ENCODE data around the gene CD37.
A peak's percentile ranks its signal among the peaks of the same experiment; 100 is the strongest.
"Not testable (repeated sequence)": the region's sequence is repeated elsewhere in the genome, so short reads cannot be mapped to it uniquely, and the experiment has no call there.

Gene CD37

GRCh38 chr19:49361438-49362047 lies 26.3 kb downstream of the CD37 start:
- H3K36me3 ChIP-seq (ENCODE audit: control insufficient read depth in 1 of 2, insufficient read depth in 2 of 2, low read length in 2 of 2), result no peaks in the 10 kb centered on the region
- H3K4me1 ChIP-seq (ENCODE audit: control insufficient read depth in 1 of 2, insufficient read depth in 2 of 2, low read length in 2 of 2), result peaks cover 12 to 25% of the 10 kb centered on the region in 2 donors
- H3K4me3 ChIP-seq (ENCODE audit: low read depth in 1 of 2, low read length in 2 of 2), result peak overlapping the region; percentile 72 to 73
- peak overlapping the region; percentile 63 to 73 for H3K9ac ChIP-seq (ENCODE audit: low read depth in 1 of 2, low read length in 2 of 2)
- H3K27ac ChIP-seq (ENCODE audit: low read depth, low read length), result peak overlapping the region; percentile 83
- no peaks in the 10 kb centered on the region for H3K9me3 ChIP-seq (ENCODE audit: control insufficient read depth in 1 of 2, low read length in 2 of 2)
- H3K27me3 ChIP-seq (ENCODE audit: control insufficient read depth in 1 of 2, insufficient read depth in 2 of 2, low read length in 2 of 2), result peaks cover 0 to 11% of the 10 kb centered on the region in 2 donors

GRCh38 chr19:49362048-49362928 lies 27.1 kb downstream of the CD37 start, which contains the start of gene TEAD2:
Gene TEAD2, minus strand, starts transcription at chr19:49362416. Its CDS starts 2,341 bp downstream, at chr19:49360075.
- H3K27me3 ChIP-seq (ENCODE audit: control insufficient read depth in 1 of 2, insufficient read depth in 2 of 2, low read length in 2 of 2), result peaks cover 0 to 11% of the 10 kb centered on the region in 2 donors
- H3K9ac ChIP-seq (ENCODE audit: low read depth in 1 of 2, low read length in 2 of 2), result peak within 1 kb of the TSS; percentile 63 to 73
- peak within 1 kb of the TSS; percentile 72 to 73 for H3K4me3 ChIP-seq (ENCODE audit: low read depth in 1 of 2, low read length in 2 of 2)
- H3K9me3 ChIP-seq (ENCODE audit: control insufficient read depth in 1 of 2, low read length in 2 of 2), result no peaks in the 10 kb centered on the region
- peak within 1 kb of the TSS; percentile 83 for H3K27ac ChIP-seq (ENCODE audit: low read depth, low read length)
- no peaks in the 10 kb centered on the region for H3K36me3 ChIP-seq (ENCODE audit: control insufficient read depth in 1 of 2, insufficient read depth in 2 of 2, low read length in 2 of 2)
- peaks cover 12 to 21% of the 10 kb centered on the region in 2 donors for H3K4me1 ChIP-seq (ENCODE audit: control insufficient read depth in 1 of 2, insufficient read depth in 2 of 2, low read length in 2 of 2)

GRCh38 chr19:49362929-49363267 lies 27.7 kb downstream of the CD37 start:
- peak overlapping the region; percentile 72 to 73 for H3K4me3 ChIP-seq (ENCODE audit: low read depth in 1 of 2, low read length in 2 of 2)
- H3K4me1 ChIP-seq (ENCODE audit: control insufficient read depth in 1 of 2, insufficient read depth in 2 of 2, low read length in 2 of 2), result peaks cover 12 to 17% of the 10 kb centered on the region in 2 donors
- H3K36me3 ChIP-seq (ENCODE audit: control insufficient read depth in 1 of 2, insufficient read depth in 2 of 2, low read length in 2 of 2), result no peaks in the 10 kb centered on the region
- H3K27me3 ChIP-seq (ENCODE audit: control insufficient read depth in 1 of 2, insufficient read depth in 2 of 2, low read length in 2 of 2), result peaks cover 0 to 11% of the 10 kb centered on the region in 2 donors
- H3K9me3 ChIP-seq (ENCODE audit: control insufficient read depth in 1 of 2, low read length in 2 of 2), result no peaks in the 10 kb centered on the region
- peak overlapping the region; percentile 39 for H3K27ac ChIP-seq (ENCODE audit: low read depth, low read length)
- H3K9ac ChIP-seq (ENCODE audit: low read depth in 1 of 2, low read length in 2 of 2), result peak overlapping the region in 1 of 2 donors; percentile 54

- H3K4me3 ChIP-seq (ENCODE audit: low read depth in 1 of 2, low read length in 2 of 2), result peak within 1 kb of the TSS; percentile 72 to 73
- peak within 1 kb of the TSS; percentile 39 for H3K27ac ChIP-seq (ENCODE audit: low read depth, low read length)
- H3K9ac ChIP-seq (ENCODE audit: low read depth in 1 of 2, low read length in 2 of 2), result peak within 1 kb of the TSS in 1 of 2 donors; percentile 54
- no peaks in the 10 kb centered on the region for H3K9me3 ChIP-seq (ENCODE audit: control insufficient read depth in 1 of 2, low read length in 2 of 2)
- H3K4me1 ChIP-seq (ENCODE audit: control insufficient read depth in 1 of 2, insufficient read depth in 2 of 2, low read length in 2 of 2), result peaks cover 12 to 17% of the 10 kb centered on the region in 2 donors
- peaks cover 0 to 11% of the 10 kb centered on the region in 2 donors for H3K27me3 ChIP-seq (ENCODE audit: control insufficient read depth in 1 of 2, insufficient read depth in 2 of 2, low read length in 2 of 2)
- no peaks in the 10 kb centered on the region for H3K36me3 ChIP-seq (ENCODE audit: control insufficient read depth in 1 of 2, insufficient read depth in 2 of 2, low read length in 2 of 2)
These were observed 28.3 kb downstream of the CD37 start, which contains the start of gene DKKL1 for GRCh38 chr19:49363268-49364082. Gene DKKL1, plus strand, starts transcription at chr19:49363877. Its CDS starts 122 bp downstream, at chr19:49363999.

- H3K36me3 ChIP-seq (ENCODE audit: control insufficient read depth in 1 of 2, insufficient read depth in 2 of 2, low read length in 2 of 2), result no peaks in the 10 kb centered on the region
- H3K9ac ChIP-seq (ENCODE audit: low read depth in 1 of 2, low read length in 2 of 2), result no peak overlapping the region
- H3K4me3 ChIP-seq (ENCODE audit: low read depth in 1 of 2, low read length in 2 of 2), result peak overlapping the region in 1 of 2 donors; percentile 72
- H3K9me3 ChIP-seq (ENCODE audit: control insufficient read depth in 1 of 2, low read length in 2 of 2), result peaks cover 6% of the 10 kb centered on the region in 2 donors
- peaks cover 0 to 11% of the 10 kb centered on the region in 2 donors for H3K27me3 ChIP-seq (ENCODE audit: control insufficient read depth in 1 of 2, insufficient read depth in 2 of 2, low read length in 2 of 2)
- H3K4me1 ChIP-seq (ENCODE audit: control insufficient read depth in 1 of 2, insufficient read depth in 2 of 2, low read length in 2 of 2), result peaks cover 12 to 17% of the 10 kb centered on the region in 2 donors
- H3K27ac ChIP-seq (ENCODE audit: low read depth, low read length), result no peak overlapping the region
These were observed 29.0 kb downstream of the CD37 start for GRCh38 chr19:49364083-49364737.

- Histone ChIP-seq H3K9ac (ENCODE audit: low read depth in 1 of 2, low read length in 2 of 2) (no peak overlapping the region), H3K36me3 (ENCODE audit: control insufficient read depth in 1 of 2, insufficient read depth in 2 of 2, low read length in 2 of 2) (no peaks in the 10 kb centered on the region), H3K27me3 (ENCODE audit: control insufficient read depth in 1 of 2, insufficient read depth in 2 of 2, low read length in 2 of 2) (peaks cover 0 to 11% of the 10 kb centered on the region in 2 donors), H3K4me3 (ENCODE audit: low read depth in 1 of 2, low read length in 2 of 2) (no peak overlapping the region), H3K27ac (ENCODE audit: low read depth, low read length) (no peak overlapping the region), H3K4me1 (ENCODE audit: control insufficient read depth in 1 of 2, insufficient read depth in 2 of 2, low read length in 2 of 2) (peaks cover 12 to 17% of the 10 kb centered on the region in 2 donors), H3K9me3 (ENCODE audit: control insufficient read depth in 1 of 2, low read length in 2 of 2) (peaks cover 13 to 15% of the 10 kb centered on the region in 2 donors)
These were observed 30.9 kb downstream of the CD37 start for GRCh38 chr19:49366110-49366509.

- Histone ChIP-seq H3K9ac (ENCODE audit: low read depth in 1 of 2, low read length in 2 of 2) (no peak overlapping the region), H3K36me3 (ENCODE audit: control insufficient read depth in 1 of 2, insufficient read depth in 2 of 2, low read length in 2 of 2) (no peaks in the 10 kb centered on the region), H3K4me1 (ENCODE audit: control insufficient read depth in 1 of 2, insufficient read depth in 2 of 2, low read length in 2 of 2) (peaks cover 0 to 2% of the 10 kb centered on the region in 2 donors), H3K9me3 (ENCODE audit: control insufficient read depth in 1 of 2, low read length in 2 of 2) (peaks cover 13 to 15% of the 10 kb centered on the region in 2 donors), H3K4me3 (ENCODE audit: low read depth in 1 of 2, low read length in 2 of 2) (no peak overlapping the region), H3K27ac (ENCODE audit: low read depth, low read length) (no peak overlapping the region), H3K27me3 (ENCODE audit: control insufficient read depth in 1 of 2, insufficient read depth in 2 of 2, low read length in 2 of 2) (peaks cover 0 to 2% of the 10 kb centered on the region in 2 donors)
These were observed 33.6 kb downstream of the CD37 start for GRCh38 chr19:49368711-49369358.

GRCh38 chr19:49371184-49371583 lies 36.0 kb downstream of the CD37 start:
- no peaks in the 10 kb centered on the region for H3K27me3 ChIP-seq (ENCODE audit: control insufficient read depth in 1 of 2, insufficient read depth in 2 of 2, low read length in 2 of 2)
- no peak overlapping the region for H3K9ac ChIP-seq (ENCODE audit: low read depth in 1 of 2, low read length in 2 of 2)
- H3K4me3 ChIP-seq (ENCODE audit: low read depth in 1 of 2, low read length in 2 of 2), result no peak overlapping the region
- H3K27ac ChIP-seq (ENCODE audit: low read depth, low read length), result no peak overlapping the region
- H3K4me1 ChIP-seq (ENCODE audit: control insufficient read depth in 1 of 2, insufficient read depth in 2 of 2, low read length in 2 of 2), result no peaks in the 10 kb centered on the region
- no peaks in the 10 kb centered on the region for H3K36me3 ChIP-seq (ENCODE audit: control insufficient read depth in 1 of 2, insufficient read depth in 2 of 2, low read length in 2 of 2)
- peaks cover 13 to 15% of the 10 kb centered on the region in 2 donors for H3K9me3 ChIP-seq (ENCODE audit: control insufficient read depth in 1 of 2, low read length in 2 of 2)

GRCh38 chr19:49373174-49373573 lies 38.0 kb downstream of the CD37 start:
- not testable (repeated sequence) for H3K4me1 ChIP-seq (ENCODE audit: control insufficient read depth in 1 of 2, insufficient read depth in 2 of 2, low read length in 2 of 2); H3K27ac ChIP-seq (ENCODE audit: low read depth, low read length); H3K36me3 ChIP-seq (ENCODE audit: control insufficient read depth in 1 of 2, insufficient read depth in 2 of 2, low read length in 2 of 2); H3K27me3 ChIP-seq (ENCODE audit: control insufficient read depth in 1 of 2, insufficient read depth in 2 of 2, low read length in 2 of 2); H3K4me3 ChIP-seq (ENCODE audit: low read depth in 1 of 2, low read length in 2 of 2); H3K9ac ChIP-seq (ENCODE audit: low read depth in 1 of 2, low read length in 2 of 2)
- peaks cover 13 to 15% of the 10 kb centered on the region in 2 donors for H3K9me3 ChIP-seq (ENCODE audit: control insufficient read depth in 1 of 2, low read length in 2 of 2)

Measured in duodenal mucosa (tissue), 2 donors.